NCI-H774 (cell line): ENCODE data around the gene MOB1B.

Source experiments
- DNase-seq: peaks from one replicate; lab custom pipeline; 2025; lab: John Stamatoyannopoulos, UW

MOB1B gene

GRCh38 chr4:70914631-70915030 lies 12.5 kb downstream of the MOB1B start:
- no peak for DNase-seq

- DNase-seq: no peak
Measured at GRCh38 chr4:70915036-70915815, 13.1 kb downstream of the MOB1B start.

GRCh38 chr4:70915874-70916559 lies 13.8 kb downstream of the MOB1B start:
- no peak for DNase-seq

- DNase-seq: no peak
Measured at GRCh38 chr4:70920592-70920991, 18.4 kb downstream of the MOB1B start.

- DNase-seq: no peak
Measured at GRCh38 chr4:70925418-70925817, 23.2 kb downstream of the MOB1B start.

GRCh38 chr4:70925899-70926635 lies 23.9 kb downstream of the MOB1B start:
- no peak for DNase-seq

- DNase-seq: no peak
Measured at GRCh38 chr4:70927502-70928137, 25.5 kb downstream of the MOB1B start.

GRCh38 chr4:70930530-70931256 lies 28.5 kb downstream of the MOB1B start:
- DNase-seq: no peak

- DNase-seq: no peak
Measured at GRCh38 chr4:70931347-70931746, 29.2 kb downstream of the MOB1B start.

GRCh38 chr4:70932984-70933383 lies 30.8 kb downstream of the MOB1B start:
- DNase-seq: no peak

- DNase-seq: no peak
Measured at GRCh38 chr4:70935038-70935695, 33.0 kb downstream of the MOB1B start.

GRCh38 chr4:70936200-70936787 lies 34.1 kb downstream of the MOB1B start:
- DNase-seq: no peak

- DNase-seq: no peak
Measured at GRCh38 chr4:70938086-70938485, 35.9 kb downstream of the MOB1B start.

GRCh38 chr4:70940134-70940533 lies 38.0 kb downstream of the MOB1B start:
- DNase-seq: no peak

GRCh38 chr4:70943114-70943513 lies 40.9 kb downstream of the MOB1B start:
- no peak for DNase-seq

GRCh38 chr4:70945046-70945445 lies 42.9 kb downstream of the MOB1B start:
- no peak for DNase-seq

- no peak for DNase-seq
Measured at GRCh38 chr4:70945452-70946055, 43.4 kb downstream of the MOB1B start.

- no peak for DNase-seq
Measured at GRCh38 chr4:70946939-70947338, 44.8 kb downstream of the MOB1B start.

GRCh38 chr4:70948665-70949260 lies 46.6 kb downstream of the MOB1B start:
- DNase-seq: no peak

GRCh38 chr4:70954032-70954431 lies 51.9 kb downstream of the MOB1B start:
- no peak for DNase-seq
